Activated CD4-positive, CD25-positive, alpha-beta regulatory T cell treated with anti-CD3 and anti-CD28 coated beads, Interleukin-2, amount 50 U/mL, for 72 hours (primary cell): ENCODE results near the gene NOTCH1.
"Not testable (repeated sequence)": the region's sequence is repeated elsewhere in the genome, so short reads cannot be mapped to it uniquely, and the experiment has no call there.

Experiments used
- DNase-seq: peaks from one replicate; pipeline ENCODE4 v3.0.0; 2021

The NOTCH1 gene

GRCh38 chr9:136545965-136546696, at the start of gene NOTCH1:
TSS of gene NOTCH1 (minus strand) at chr9:136546048. CDS start at chr9:136545786, 262 bp downstream.
- DNase-seq = peak; percentile 80

GRCh38 chr9:136594492-136594891, 48.6 kb upstream of the NOTCH1 start:
- DNase-seq = no peak

GRCh38 chr9:136593581-136593980, 47.7 kb upstream of the NOTCH1 start:
- DNase-seq = no peak

- no peak for DNase-seq
Observed at GRCh38 chr9:136592666-136593065, 46.8 kb upstream of the NOTCH1 start.

- DNase-seq = no peak
Observed at GRCh38 chr9:136590821-136591752, 45.2 kb upstream of the NOTCH1 start.

GRCh38 chr9:136589766-136590763, 44.2 kb upstream of the NOTCH1 start:
- DNase-seq = no peak

- no peak for DNase-seq
Observed at GRCh38 chr9:136588663-136589464, 43.0 kb upstream of the NOTCH1 start.

GRCh38 chr9:136587944-136588662, 42.3 kb upstream of the NOTCH1 start:
- DNase-seq = no peak

- DNase-seq = no peak
Observed at GRCh38 chr9:136587145-136587943, 41.5 kb upstream of the NOTCH1 start.

GRCh38 chr9:136586391-136586953, 40.6 kb upstream of the NOTCH1 start:
- DNase-seq = no peak

GRCh38 chr9:136585531-136586120, 39.8 kb upstream of the NOTCH1 start:
- DNase-seq = no peak

GRCh38 chr9:136584934-136585333, 39.1 kb upstream of the NOTCH1 start:
- DNase-seq = no peak

GRCh38 chr9:136584401-136584932, 38.6 kb upstream of the NOTCH1 start:
- DNase-seq = no peak

- no peak for DNase-seq
Observed at GRCh38 chr9:136582977-136583735, 37.3 kb upstream of the NOTCH1 start.

- DNase-seq = no peak
Observed at GRCh38 chr9:136581614-136582447, 36.0 kb upstream of the NOTCH1 start.

- not testable (repeated sequence) for DNase-seq
Observed at GRCh38 chr9:136579650-136580219, 33.9 kb upstream of the NOTCH1 start.
